Calu3 (cell line): ENCODE results near the gene SLC22A23. TPM values are rescaled to one million over a fixed set of nuclear protein-coding genes. Genes with fewer than 3 reads are reported as not detected.

ENCODE experiments used
- BruUV-seq: library from RNA; stranded (reverse); fragments of 400-500 nt; replicated peaks from 2 replicates; lab custom pipeline; 2021; lab: Mats Ljungman, UMichigan
- CTCF ChIA-PET: fragments of 300-600 bp; sonication (Branson Sonifier 250); formaldehyde crosslinking; loops from one replicate; lab custom pipeline; 2022; ENCODE audit warnings: antibody characterized with exemption; lab: Charles Lee
- DNase-seq: peaks from one replicate; pipeline ENCODE4 v3.0.0; 2022
- H3K27ac Mint-ChIP-seq: one replicate; pipeline ENCODE4 v1.8.0; 2022; ENCODE audit warnings: mixed read lengths; ENCODE audit not compliant: unreplicated experiment
- H3K27me3 Mint-ChIP-seq: one replicate; pipeline ENCODE4 v1.8.0; 2022; ENCODE audit warnings: mixed read lengths; ENCODE audit not compliant: unreplicated experiment
- H3K36me3 Mint-ChIP-seq: one replicate; pipeline ENCODE4 v1.8.0; 2022; ENCODE audit warnings: mild to moderate bottlenecking, moderate library complexity, mixed read lengths; ENCODE audit not compliant: insufficient read depth, unreplicated experiment
- H3K4me1 Mint-ChIP-seq: one replicate; pipeline ENCODE4 v1.8.0; 2022; ENCODE audit warnings: mild to moderate bottlenecking, low read depth, mixed read lengths; ENCODE audit not compliant: unreplicated experiment
- H3K4me3 Mint-ChIP-seq: one replicate; pipeline ENCODE4 v1.8.0; 2022; ENCODE audit warnings: mild to moderate bottlenecking, low read depth, moderate library complexity, mixed read lengths; ENCODE audit not compliant: unreplicated experiment
- H3K9me3 Mint-ChIP-seq: one replicate; pipeline ENCODE4 v1.8.0; 2022; ENCODE audit warnings: low read depth, mixed read lengths; ENCODE audit not compliant: unreplicated experiment
- CTCF ChIP-seq: fragments of 200-600 bp; IDR thresholded peaks from one replicate; pipeline ENCODE4 v1.8.0; 2022; ENCODE audit warnings: antibody characterized with exemption; ENCODE audit not compliant: unreplicated experiment
- intact Hi-C: fragments of 100-400 bp; cut with micrococcal nuclease; formaldehyde crosslinking; loops from one replicate; pipeline ENCODE4 v1.10.0; 2022; ENCODE audit not compliant: unreplicated experiment
- total RNA-seq: library from RNA; stranded (reverse); gene quantifications from 2 replicates; pipeline ENCODE4 v1.2.3, GENCODE V29; 2022

Gene SLC22A23
- total RNA-seq, 1 experiment from 2014 or later = 3.9 TPM

GRCh38 chr6:3377536-3378397, 79.1 kb downstream of the SLC22A23 start:
- Mint-ChIP-seq H3K27me3 (no peaks in the 10 kb centered on the region), H3K4me3 (no peak overlapping the region), H3K9me3 (no peaks in the 10 kb centered on the region), H3K27ac (no peak overlapping the region), H3K4me1 (peaks cover 49% of the 10 kb centered on the region), H3K36me3 (no peaks in the 10 kb centered on the region)
- TF ChIP-seq CTCF = no peak
- no peak for DNase-seq
- intact Hi-C loops = no loop called here
- no TSS peak for BruUV-seq
- CTCF ChIA-PET = no interaction called here

GRCh38 chr6:3376893-3377535, 79.8 kb downstream of the SLC22A23 start:
- Mint-ChIP-seq H3K4me1 (peaks cover 43% of the 10 kb centered on the region), H3K27ac (no peak overlapping the region), H3K4me3 (no peak overlapping the region), H3K27me3 (no peaks in the 10 kb centered on the region), H3K36me3 (no peaks in the 10 kb centered on the region), H3K9me3 (no peaks in the 10 kb centered on the region)
- no peak for TF ChIP-seq CTCF
- intact Hi-C loops = no loop called here
- no peak for DNase-seq
- no TSS peak for BruUV-seq
- CTCF ChIA-PET = no interaction called here

GRCh38 chr6:3376064-3376463, 80.8 kb downstream of the SLC22A23 start:
- Mint-ChIP-seq H3K36me3 (no peaks in the 10 kb centered on the region), H3K27me3 (no peaks in the 10 kb centered on the region), H3K27ac (no peak overlapping the region), H3K9me3 (no peaks in the 10 kb centered on the region), H3K4me1 (peaks cover 36% of the 10 kb centered on the region), H3K4me3 (no peak overlapping the region)
- TF ChIP-seq CTCF = no peak
- intact Hi-C loops = no loop called here
- CTCF ChIA-PET = no interaction called here
- DNase-seq = no peak
- no TSS peak for BruUV-seq

GRCh38 chr6:3373597-3374203, 83.2 kb downstream of the SLC22A23 start:
- intact Hi-C loops = no loop called here
- TF ChIP-seq CTCF = no peak
- H3K27ac Mint-ChIP-seq = no peak overlapping the region
- H3K9me3 Mint-ChIP-seq = no peaks in the 10 kb centered on the region
- no peaks in the 10 kb centered on the region for H3K27me3 Mint-ChIP-seq
- H3K4me3 Mint-ChIP-seq = no peak overlapping the region
- no peaks in the 10 kb centered on the region for H3K36me3 Mint-ChIP-seq
- H3K4me1 Mint-ChIP-seq = peaks cover 20% of the 10 kb centered on the region
- no peak for DNase-seq
- BruUV-seq = no TSS peak
- CTCF ChIA-PET = no interaction called here
